Inflammatory macrophage (primary cell): ENCODE data around the gene FBXO15.

Source experiments
- DNase-seq, 2 donors: peaks; one replicate each; pipeline ENCODE4 v3.0.0-alpha.2; 2020 to 2022

Gene FBXO15

GRCh38 chr18:74050807-74051206 is 96.8 kb downstream of the FBXO15 start:
- no peak for DNase-seq

GRCh38 chr18:74040459-74041332 is 106.9 kb downstream of the FBXO15 start:
- peak; percentile 27 to 57 for DNase-seq

- no peak for DNase-seq
These were observed 107.6 kb downstream of the FBXO15 start for GRCh38 chr18:74040008-74040407.

GRCh38 chr18:74029161-74029560 is 118.5 kb downstream of the FBXO15 start:
- DNase-seq = no peak
